HG02852 (cell line): Measurements from ENCODE around the gene PRDM12.

Experiments
- ATAC-seq: cut with Tn5 transposase; IDR thresholded peaks from one replicate; pipeline ENCODE4 v1.9.1; 2021; ENCODE audit warnings: mild to moderate bottlenecking, moderate library complexity; ENCODE audit not compliant: unreplicated experiment

Gene PRDM12

GRCh38 chr9:130635721-130636647 is 28.4 kb upstream of the PRDM12 start:
- no peak for ATAC-seq

DNA sequence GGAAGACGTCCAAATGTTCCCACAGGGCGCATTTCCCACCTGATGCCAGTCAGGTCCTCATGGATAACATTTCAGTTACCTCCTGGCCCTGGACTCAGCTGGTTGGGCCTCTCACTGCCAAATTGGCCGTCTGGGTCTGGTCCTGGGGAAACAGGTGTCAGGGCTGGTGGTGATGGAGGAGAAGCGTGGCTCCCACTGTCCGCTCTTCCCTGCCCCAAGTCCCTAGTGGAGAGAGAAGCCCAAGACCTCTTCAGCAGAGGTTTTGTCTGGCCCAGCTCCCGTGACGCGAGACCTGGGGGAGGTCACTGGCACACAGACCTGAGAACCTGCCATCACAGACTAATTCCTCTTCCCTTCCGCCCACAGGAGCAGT is 27.8 kb upstream of the PRDM12 start:
- no peak for ATAC-seq

- no peak for ATAC-seq
Observed at GRCh38 chr9:130638284-130639123, 25.9 kb upstream of the PRDM12 start.

DNA sequence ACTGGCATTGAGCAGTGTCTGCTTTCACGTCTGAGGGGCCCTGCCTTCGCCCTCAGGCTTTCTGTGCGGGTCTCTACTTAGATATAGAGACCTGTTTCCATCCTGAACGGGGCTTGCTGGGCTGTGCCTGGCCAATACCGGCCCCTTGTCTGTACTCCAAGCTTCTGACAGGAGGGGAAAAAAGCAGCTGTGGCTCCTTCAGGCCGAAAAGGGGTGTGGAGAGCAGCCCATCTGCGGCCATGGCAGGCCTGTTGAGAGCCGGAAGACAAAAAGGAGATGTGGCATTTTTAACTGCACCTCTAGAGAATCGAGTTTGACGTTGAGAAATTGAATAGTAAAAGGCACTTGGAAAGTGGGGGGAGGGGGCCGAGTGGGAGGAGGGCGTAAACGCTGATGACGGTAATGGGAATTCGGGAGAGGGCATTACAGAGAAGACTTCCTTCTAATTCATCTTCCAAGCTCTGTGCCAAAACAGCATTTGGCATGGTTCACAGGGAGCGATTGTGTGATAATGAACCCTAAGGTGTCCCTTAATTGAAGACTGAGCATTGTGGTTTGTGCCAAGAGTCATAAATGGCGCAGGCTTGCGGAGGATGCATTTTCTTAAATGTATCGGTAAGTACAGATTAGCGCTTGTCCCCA is 25.1 kb upstream of the PRDM12 start:
- ATAC-seq = no peak

GRCh38 chr9:130639866-130640555 is 24.4 kb upstream of the PRDM12 start:
- no peak for ATAC-seq

- ATAC-seq = no peak
Observed at GRCh38 chr9:130640681-130641080, 23.7 kb upstream of the PRDM12 start.

- no peak for ATAC-seq
Observed at GRCh38 chr9:130642926-130643325, 21.5 kb upstream of the PRDM12 start.

DNA sequence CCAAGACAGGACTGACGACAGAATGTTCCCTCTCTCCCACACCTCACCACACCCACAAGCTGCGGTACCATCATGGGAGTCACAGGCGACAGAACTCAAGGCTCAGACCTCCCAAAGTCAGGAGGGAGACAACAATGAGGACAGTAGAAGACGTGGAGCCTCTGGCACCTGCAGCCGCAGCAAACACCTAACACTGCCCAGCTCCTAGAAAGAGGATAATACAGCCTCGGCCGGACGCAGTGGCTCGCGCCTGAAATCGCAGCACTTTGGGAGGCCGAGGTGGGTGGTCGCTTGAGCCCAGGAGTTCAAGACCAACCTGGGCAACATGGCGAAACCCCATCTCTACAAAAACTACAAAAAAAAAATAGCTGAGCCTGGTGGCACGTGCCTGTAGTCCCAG is 13.2 kb upstream of the PRDM12 start:
- ATAC-seq = no peak

DNA sequence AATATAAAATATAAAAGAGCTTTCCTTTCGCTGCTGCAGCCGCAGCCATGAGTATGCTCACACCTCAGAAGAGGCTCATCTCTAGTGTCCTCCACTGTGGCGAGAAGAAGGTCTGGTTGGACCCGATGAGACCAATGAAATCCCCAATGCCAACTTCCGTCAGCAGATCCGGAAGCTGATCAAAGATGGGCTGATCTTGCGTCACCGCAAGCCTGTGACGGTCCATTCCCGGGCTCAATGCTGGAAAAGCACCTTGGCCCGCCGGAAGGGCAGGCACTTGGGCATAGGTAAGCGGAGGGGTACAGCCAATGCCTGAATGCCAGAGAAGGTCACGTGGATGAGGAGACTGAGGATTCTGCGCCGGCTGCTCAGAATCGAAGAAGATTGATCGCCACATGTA is 12.6 kb upstream of the PRDM12 start:
- no peak for ATAC-seq

DNA sequence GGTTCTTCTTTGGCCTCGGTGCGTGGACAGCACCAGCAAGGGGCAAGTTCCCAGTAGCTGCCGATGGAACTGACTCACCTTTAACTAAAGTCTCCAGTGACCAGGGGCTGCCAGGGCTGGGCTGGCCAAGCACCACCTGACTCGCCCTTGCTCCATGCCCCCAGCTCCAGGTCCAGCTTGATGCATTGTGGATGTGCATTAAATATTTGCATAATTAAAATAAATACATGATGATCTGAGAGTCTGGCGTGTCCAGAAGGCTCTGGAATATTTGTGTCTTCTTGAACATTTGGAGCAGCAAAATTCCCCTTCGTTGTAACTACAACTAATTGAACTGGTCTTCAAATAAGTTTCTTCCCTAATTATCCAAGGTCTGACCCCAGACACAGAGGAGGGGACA is 9.5 kb upstream of the PRDM12 start:
- no peak for ATAC-seq

GRCh38 chr9:130658893-130659698 is 5.3 kb upstream of the PRDM12 start:
- no peak for ATAC-seq

GRCh38 chr9:130659699-130660248 is 4.6 kb upstream of the PRDM12 start:
- no peak for ATAC-seq

DNA sequence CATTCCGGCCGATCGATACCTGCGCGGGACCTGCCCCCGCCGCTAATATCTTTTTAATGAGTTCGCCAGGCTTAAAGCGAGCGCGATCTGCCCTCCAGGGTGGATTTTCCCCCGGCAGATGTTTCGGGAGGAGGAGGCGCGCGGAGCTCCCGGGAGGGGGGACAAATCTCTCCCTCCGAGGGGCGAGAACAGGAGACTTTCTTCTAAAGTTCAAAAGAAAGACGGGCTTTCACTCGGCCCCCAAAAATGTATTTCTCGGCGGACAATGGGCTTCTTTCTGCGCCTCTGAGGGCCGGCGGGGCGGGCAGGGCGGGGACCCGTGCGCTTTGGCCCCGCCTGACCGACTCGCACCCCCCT is 4.1 kb upstream of the PRDM12 start:
- ATAC-seq = no peak

DNA sequence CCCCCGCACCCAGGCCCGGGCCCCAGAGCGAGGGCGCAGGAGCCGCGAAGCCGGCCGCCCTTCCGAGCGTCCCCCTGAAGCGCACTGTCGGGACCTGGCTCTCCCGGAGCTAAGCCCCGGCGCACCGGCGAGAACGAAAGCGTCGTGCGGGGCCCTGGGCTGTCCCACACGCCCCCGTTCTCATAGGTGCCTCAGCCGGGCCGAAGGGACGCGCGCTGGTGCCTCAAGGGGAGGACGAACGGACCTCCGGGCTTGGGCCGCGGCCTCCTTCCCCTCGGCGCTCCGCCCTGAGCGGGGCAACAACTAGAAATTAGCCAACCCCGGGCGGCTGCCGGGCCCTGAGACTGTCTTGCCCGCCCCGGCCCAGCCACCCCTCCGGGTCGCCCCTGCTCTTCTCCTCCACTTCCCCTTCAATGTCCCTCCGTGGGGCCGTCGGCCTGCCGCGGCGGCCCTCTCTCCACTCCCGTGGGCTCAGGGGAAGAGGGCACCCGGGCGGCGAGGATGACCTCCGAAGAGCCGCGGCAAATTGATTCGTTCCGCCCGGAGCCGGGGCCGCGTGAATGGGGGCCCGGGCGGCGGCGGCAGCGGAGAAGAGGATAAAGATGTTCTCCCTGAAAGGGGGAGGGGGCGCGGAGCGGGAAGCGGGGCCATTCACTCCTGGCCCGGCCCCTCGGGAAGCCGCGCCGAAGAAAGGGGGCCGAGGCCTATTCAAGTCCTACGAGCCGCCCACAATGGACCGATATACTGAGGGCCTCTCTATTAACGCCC is 3.5 kb upstream of the PRDM12 start:
- no peak for ATAC-seq

GRCh38 chr9:130661451-130662098 is 2.8 kb upstream of the PRDM12 start:
- ATAC-seq = no peak

DNA sequence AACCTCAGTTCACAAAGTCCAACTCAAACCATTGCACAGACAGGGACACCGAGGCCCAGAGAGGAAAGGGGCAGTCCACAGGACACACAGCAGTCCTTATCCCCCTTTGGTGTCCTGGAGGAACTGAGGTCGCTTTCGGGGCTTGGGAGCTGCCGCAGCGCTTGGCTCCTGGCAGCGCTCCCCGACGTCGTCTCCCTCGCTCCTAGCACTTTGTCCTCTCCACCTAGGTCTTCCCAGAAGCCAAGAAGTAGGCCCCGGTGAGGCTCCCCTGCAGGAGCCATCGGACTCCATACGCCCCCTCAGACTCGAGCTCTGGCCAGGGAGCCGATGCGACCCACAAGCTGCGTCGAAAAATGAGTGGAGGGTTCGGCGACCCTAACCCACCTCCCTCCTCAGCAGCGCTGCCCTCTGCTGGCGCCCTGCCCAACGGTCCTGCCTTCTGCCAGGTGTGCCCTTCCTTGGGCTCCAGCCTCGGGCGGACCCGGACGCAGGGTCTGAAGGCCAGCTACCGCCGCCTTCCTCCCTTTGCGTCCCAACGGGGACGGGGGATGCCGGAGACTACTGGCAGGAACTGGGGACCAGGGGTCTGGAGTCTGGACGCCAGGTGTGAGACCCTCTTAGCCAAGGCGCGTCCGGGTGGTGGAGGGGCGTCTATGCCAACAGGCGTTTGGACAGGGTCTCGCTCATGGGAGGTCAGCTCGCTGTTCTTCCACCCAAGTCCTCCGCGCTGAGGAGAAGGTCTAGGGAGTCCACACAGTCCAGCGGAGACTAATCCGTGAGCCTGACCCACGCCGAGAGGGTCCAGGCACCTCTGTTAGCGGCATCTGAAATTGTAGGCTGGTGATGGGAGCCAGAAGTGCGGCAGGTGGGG is 2.1 kb upstream of the PRDM12 start:
- no peak for ATAC-seq

- no peak for ATAC-seq
Observed at GRCh38 chr9:130662970-130663257, 1.5 kb upstream of the PRDM12 start.
